Parathyroid adenoma (tissue), 2 donors: Measurements from ENCODE around the gene ZNF750.

Source experiments
- H2AFZ ChIP-seq: fragments of 300-600 bp; sonication (generic); one replicate; pipeline ENCODE4 v1.7.0; 2017; ENCODE audit warnings: antibody characterized with exemption, mild to moderate bottlenecking
- H3K27ac ChIP-seq: fragments of 300-600 bp; sonication (generic); one replicate; pipeline ENCODE4 v1.7.0; 2017
- H3K27me3 ChIP-seq: fragments of 300-600 bp; sonication (generic); one replicate; pipeline ENCODE4 v1.7.0; 2017; ENCODE audit warnings: low read length; ENCODE audit not compliant: control insufficient read depth, insufficient read depth
- H3K36me3 ChIP-seq: fragments of 300-600 bp; sonication (generic); one replicate; pipeline ENCODE4 v1.7.0; 2017; ENCODE audit warnings: low read length; ENCODE audit not compliant: control insufficient read depth, insufficient read depth
- H3K4me1 ChIP-seq: fragments of 300-600 bp; sonication (generic); one replicate; pipeline ENCODE4 v1.7.0; 2017; ENCODE audit warnings: control low read depth
- H3K4me2 ChIP-seq: fragments of 300-600 bp; sonication (generic); one replicate; pipeline ENCODE4 v1.7.0; 2017; ENCODE audit warnings: low read length
- H3K4me3 ChIP-seq: fragments of 300-600 bp; sonication (generic); one replicate; pipeline ENCODE4 v1.7.0; 2017; ENCODE audit warnings: low read depth, low read length
- H3K79me2 ChIP-seq: fragments of 300-600 bp; sonication (generic); one replicate; pipeline ENCODE4 v1.7.0; 2017; ENCODE audit warnings: control low read depth
- H3K9ac ChIP-seq: fragments of 300-600 bp; sonication (generic); one replicate; pipeline ENCODE4 v1.7.0; 2017; ENCODE audit warnings: mild to moderate bottlenecking
- H3K9me3 ChIP-seq: fragments of 300-600 bp; sonication (generic); one replicate; pipeline ENCODE4 v1.7.0; 2017; ENCODE audit warnings: low read length; ENCODE audit not compliant: control insufficient read depth
- CTCF ChIP-seq: fragments of 300-600 bp; sonication (generic); IDR thresholded peaks from one replicate; pipeline ENCODE4 v1.7.0; 2017; ENCODE audit warnings: antibody characterized with exemption, mild to moderate bottlenecking
- donor health status: primary hyperparathyroidism.

The ZNF750 gene

GRCh38 chr17:82832881-82833475, 6.8 kb downstream of the ZNF750 start:
- Histone ChIP-seq H3K27me3 (no peaks in the 10 kb centered on the region), H3K4me1 (peaks cover 9% of the 10 kb centered on the region), H3K36me3 (no peaks in the 10 kb centered on the region), H3K79me2 (peaks cover 19% of the 10 kb centered on the region), H2AFZ (no peak overlapping the region), H3K9ac (no peak overlapping the region), H3K4me2 (no peak overlapping the region), H3K4me3 (no peak overlapping the region), H3K9me3 (no peaks in the 10 kb centered on the region), H3K27ac (no peak overlapping the region)
- TF ChIP-seq CTCF = no peak

GRCh38 chr17:82832411-82832810, 7.4 kb downstream of the ZNF750 start:
- H3K9me3 ChIP-seq = no peaks in the 10 kb centered on the region
- no peak overlapping the region for H3K4me3 ChIP-seq
- no peaks in the 10 kb centered on the region for H3K27me3 ChIP-seq
- H2AFZ ChIP-seq = no peak overlapping the region
- no peak overlapping the region for H3K9ac ChIP-seq
- H3K36me3 ChIP-seq = no peaks in the 10 kb centered on the region
- TF ChIP-seq CTCF = no peak
- H3K79me2 ChIP-seq = peaks cover 23% of the 10 kb centered on the region
- no peak overlapping the region for H3K27ac ChIP-seq
- H3K4me2 ChIP-seq = no peak overlapping the region
- H3K4me1 ChIP-seq = peaks cover 3% of the 10 kb centered on the region

- Histone ChIP-seq H2AFZ (no peak overlapping the region), H3K79me2 (peaks cover 23% of the 10 kb centered on the region), H3K27ac (no peak overlapping the region), H3K4me1 (no peaks in the 10 kb centered on the region), H3K9ac (no peak overlapping the region), H3K4me3 (no peak overlapping the region), H3K36me3 (no peaks in the 10 kb centered on the region), H3K9me3 (no peaks in the 10 kb centered on the region), H3K27me3 (no peaks in the 10 kb centered on the region), H3K4me2 (no peak overlapping the region)
- no peak for TF ChIP-seq CTCF
Observed at GRCh38 chr17:82831818-82832200, 8.0 kb downstream of the ZNF750 start.

GRCh38 chr17:82831041-82831817, 8.6 kb downstream of the ZNF750 start:
- Histone ChIP-seq H3K9me3 (no peaks in the 10 kb centered on the region), H3K27me3 (no peaks in the 10 kb centered on the region), H3K4me3 (no peak overlapping the region), H3K79me2 (peaks cover 23% of the 10 kb centered on the region), H3K36me3 (no peaks in the 10 kb centered on the region), H3K4me1 (no peaks in the 10 kb centered on the region), H3K27ac (no peak overlapping the region), H3K4me2 (no peak overlapping the region), H3K9ac (no peak overlapping the region), H2AFZ (no peak overlapping the region)
- TF ChIP-seq CTCF = no peak
